HG02763 (cell line): ENCODE results near the gene MYO3B.

Source experiments
- ATAC-seq: cut with Tn5 transposase; IDR thresholded peaks from one replicate; pipeline ENCODE4 v1.9.1; 2021; ENCODE audit warnings: mild to moderate bottlenecking, moderate library complexity; ENCODE audit not compliant: unreplicated experiment

Gene MYO3B

DNA sequence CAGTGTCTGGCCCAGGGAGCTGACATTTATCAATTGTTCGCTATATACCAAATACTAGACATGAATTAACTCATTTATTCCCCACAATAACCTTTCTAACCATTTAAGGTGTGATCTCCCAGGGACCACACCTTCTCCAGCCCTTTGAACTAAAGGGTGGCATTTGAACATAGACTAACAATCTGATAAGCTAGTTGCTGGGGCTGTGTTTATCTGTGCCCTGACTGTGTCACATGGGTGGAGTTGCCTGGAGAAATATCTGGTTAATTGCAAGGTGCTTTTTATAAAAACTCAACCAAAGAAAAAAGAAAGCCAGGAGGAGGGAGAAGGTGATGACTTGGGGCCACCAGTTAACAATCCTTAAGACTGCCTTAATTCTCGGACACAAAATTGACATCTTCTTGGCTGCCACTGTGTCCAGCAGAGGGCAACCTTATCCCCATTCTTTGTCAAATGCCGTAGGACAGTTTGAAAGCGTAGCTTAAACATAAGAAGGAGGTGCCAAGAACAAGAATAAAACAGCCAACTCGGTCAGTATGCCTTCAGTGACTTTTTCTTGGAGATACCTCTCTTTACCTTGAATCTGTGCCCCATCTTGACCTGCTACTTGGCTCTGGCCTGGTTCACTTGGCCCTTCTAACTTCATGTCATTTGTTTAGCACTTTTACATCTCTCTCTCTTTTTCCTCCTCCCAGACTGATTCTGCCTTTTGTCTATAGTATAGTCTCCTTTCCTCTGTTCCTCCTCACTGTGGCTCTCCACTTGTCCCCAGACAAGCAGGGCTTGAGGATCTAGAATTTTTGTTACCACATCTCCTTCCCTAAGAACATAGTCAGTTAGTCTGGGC lies 183.4 kb downstream of the MYO3B start:
- no peak for ATAC-seq

DNA sequence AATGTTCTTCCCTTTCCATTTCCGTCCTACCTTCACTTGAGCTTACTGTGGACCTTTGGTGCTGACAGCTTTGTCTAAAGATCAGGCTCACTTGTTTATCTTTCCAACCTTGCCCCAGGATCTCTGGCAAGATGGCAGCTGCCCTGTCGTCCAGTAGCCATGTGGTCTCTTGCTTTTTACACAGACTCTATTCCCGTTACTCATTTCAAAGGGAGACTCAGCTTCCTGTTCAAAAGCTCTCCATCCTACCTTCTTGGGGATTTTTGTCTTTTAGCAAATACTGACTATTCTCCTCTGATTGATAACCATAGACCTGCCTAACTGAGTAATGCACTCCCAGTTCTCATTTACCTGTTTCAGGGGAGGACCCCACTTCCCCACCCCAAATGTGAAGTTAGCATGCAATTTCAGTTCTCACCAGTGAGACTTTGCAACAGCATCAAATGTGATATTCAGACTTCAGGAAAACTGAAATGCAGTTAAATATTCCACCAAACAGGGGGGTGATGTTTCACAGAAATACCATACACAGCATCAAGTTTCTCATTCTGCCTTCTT lies 184.4 kb downstream of the MYO3B start:
- no peak for ATAC-seq

DNA sequence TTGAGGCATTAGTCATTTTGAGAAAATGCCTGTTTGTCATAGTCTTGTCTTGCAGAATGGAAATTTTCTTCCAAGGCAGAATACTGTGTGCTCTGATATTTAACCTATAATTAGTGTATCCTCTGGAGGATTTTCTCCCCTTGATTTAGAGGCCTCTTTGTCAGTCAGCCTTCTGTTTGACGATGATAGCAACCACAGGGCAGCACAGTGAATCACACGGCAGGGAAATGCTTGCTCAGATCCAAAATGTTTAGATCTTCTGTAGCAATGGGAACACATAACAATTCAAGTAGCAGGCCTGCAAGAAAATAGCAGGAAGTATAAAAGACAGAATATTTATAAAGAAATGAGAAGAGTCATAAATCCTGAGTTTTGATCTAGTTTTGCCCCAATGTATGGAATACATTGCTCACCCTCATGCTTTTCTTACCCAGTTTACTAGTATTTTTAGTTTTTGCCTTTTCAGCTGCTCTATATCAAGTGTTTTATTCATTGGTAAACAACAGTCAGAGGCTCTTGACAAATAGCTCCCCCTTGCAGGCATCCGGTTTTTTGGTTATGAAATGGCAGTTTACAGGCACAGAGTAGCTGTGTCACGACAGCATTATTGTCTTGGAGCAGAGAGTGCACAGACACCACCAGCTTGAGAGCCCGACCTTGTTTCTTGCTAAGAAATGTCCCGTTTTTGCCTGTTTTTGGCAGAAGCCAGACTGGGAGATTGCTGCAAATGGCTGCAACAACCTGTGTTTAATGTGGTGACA lies 185.1 kb downstream of the MYO3B start:
- ATAC-seq, result no peak

DNA sequence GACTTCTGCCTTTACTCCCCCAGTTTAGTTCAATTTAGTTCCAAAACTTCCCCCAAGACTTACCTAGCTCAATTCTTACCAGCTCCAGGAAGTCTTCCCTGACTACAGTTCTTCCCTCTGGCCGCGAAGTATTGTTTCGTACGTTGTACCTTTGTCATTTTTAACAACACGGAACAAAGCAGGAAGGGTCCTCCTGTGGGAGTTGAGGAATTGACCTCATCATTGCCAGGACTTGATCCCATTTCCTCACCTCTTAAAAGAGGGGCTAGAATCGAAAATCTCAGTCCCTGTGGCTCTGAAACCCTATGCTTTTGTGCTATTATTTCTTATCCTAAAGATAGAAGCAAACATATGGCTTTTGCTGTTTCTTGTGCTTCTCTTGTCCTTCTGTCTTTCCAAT lies 187.1 kb downstream of the MYO3B start:
- no peak for ATAC-seq

DNA sequence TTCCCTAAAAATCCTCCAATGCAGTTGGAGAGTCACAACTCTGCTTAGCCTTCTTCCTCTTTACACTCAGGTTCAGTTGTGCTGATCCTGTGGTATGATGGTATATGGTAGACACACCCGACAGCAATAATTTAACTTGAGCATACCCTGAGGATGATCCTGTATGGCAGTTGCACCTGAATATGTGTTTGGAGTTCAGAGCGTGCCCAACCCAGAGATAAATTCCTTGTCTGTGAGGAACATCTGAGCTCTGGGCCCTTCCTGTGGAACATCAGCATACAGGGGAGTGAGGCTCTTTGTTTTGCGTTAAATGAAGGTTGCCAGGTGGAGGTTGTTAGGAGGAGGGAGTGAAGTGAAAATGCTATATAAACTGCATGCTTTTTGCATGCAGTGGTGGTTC lies 187.7 kb downstream of the MYO3B start:
- ATAC-seq, result no peak

DNA sequence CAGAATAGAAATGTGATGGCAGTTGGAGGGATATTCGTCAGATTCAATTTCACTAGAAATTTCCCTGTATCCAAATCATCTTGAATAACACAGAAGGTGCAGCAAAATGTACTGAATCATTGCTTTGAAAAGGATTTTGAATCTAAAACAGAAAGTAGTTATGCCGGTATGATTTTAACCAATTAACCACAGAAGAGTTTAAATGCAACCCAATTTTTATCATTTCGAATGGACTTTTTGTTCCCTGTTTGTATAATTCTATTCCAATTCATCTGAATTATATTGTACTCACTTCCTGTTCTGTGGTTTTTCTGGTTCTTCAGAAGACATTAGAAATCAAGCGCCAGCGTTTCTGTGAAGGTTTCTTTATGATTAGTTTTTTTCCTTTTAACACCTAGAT lies 190.4 kb downstream of the MYO3B start:
- no peak for ATAC-seq

DNA sequence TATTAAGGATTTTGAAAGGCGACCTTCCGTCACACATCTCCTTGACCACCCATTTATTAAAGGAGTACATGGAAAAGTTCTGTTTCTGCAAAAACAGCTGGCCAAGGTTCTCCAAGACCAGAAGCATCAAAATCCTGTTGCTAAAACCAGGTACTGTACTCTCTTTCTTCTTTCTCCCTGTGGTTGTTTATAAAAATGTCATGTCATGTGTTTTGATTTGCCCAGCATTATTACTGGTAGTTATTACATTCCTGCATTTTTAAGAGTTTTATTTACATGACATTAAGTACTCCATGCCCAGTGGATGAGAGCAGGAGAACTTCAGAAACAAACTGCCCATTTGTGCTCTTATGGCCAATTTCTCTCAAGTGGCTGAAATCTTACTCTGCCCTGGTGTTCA lies 191.3 kb downstream of the MYO3B start:
- no peak for ATAC-seq

DNA sequence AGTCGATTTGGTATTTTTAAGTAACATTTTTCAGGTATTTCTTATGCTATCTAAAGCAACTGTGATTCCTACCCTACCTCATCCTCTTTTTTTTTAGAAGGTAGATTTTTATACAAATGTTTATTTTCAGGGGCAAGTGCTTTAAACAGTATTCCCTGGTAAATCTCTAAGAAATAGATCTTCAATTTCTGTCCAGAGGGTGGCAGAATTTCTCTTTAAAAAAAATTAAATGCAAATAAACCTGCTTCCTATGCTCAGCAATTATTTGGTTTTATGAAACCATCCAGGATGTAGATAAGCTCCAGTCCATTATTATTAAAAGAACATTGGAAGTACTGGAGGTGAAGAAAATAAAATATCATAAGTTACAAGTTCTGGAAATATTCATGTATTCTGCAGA lies 191.9 kb downstream of the MYO3B start:
- ATAC-seq, result no peak

DNA sequence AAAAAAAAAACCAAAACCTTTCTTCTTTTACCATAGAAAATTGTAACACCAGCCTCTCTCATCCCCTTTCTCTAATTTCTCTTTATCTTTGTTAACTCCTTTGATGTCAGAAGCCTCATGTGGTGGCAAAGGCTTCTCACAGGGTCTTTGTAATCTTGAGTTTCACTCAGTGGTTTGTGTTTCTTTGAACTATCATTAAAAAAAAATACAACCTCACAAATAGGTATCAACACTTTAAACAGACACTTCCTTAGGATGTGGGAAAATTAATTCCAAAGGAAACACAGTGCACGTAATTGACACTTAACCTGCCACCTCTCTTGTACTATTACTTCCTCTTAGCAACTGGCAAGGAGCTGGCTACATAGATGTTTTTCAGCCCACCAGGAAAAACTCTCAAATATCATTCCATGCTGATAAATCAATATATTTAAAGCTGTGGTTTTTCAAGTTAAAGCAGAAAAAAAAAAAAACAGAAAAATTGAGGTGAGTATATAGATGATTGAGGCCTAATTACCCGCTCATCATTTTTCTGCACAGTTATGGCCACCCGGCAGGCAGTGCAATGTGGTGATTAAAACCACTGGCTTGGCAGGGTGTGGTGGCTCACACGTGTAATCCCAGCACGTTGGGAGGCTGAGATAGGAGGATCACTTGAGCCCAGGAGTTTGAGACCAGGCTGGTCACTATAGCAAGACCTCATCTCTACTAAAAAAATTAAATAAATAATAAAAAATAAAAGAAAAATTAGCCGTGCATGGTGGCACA lies 193.5 kb downstream of the MYO3B start:
- ATAC-seq, result no peak

DNA sequence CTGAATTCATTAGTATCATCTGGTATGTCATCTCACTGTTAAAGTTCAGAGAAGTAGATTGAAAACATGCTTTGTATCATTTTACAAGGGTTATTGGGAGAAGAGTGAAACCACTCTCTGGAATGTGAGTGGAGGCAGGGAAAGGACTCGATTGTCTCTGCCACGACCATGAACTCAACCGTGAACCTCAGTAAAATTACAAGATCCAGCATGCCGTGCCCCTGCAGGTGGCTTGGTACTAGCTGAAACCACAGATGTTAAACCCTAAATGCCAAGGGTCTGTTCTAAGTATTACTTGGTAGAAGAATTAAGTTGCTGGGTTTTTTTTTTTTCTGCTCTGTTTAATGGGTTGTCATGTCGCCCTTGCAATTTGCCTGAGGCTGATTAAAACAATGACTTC lies 197.2 kb downstream of the MYO3B start:
- ATAC-seq, result no peak

DNA sequence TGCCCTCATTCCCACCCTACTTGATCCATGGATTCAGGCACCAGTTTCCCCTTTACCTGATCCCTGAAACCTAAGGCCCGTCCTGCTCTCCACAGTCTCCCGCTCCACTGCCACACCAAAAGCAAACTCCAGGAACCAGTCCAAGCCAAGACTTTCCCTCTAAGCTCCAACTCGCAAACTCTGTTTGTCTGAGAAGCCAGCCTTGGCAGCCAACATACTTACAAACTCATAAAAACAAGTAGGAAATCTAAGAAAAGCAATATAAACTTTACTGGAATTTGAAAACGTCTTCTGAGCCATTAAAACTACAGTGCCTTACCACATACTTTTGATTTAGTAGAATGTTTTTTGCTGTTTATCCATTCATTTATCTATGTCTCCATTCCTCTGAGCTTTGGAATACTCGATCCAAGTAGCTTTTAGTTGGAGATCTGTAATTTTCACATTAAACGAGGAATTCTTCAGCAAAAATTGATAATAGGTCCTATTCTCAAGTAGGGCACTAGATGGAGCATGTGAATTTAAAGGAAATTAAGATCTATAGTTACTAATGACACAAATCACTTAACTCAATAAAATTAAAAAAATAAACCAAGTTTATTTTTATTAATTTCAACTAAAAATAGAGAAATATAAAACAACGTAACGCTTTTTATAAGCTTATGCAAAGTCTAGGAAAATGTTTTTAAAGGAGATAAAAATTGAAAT lies 199.7 kb downstream of the MYO3B start:
- ATAC-seq, result no peak

DNA sequence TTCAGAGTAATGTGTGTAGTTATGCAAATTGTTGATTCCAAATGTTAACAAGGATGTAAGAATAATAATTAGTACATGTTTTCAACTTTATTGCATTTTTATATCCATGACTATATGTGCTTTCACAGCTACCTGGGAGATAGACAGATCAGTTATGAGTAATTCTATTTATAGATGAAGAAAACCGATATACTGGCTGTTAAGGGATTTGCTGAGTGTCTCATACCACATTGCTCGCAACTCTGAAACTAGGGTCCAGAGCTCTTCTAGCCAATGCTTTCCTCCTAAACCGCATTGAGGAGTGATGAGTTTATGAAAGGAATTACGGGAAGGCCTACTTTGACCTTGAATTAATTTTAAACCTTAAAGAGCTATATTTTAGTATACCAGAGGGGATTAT lies 202.3 kb downstream of the MYO3B start:
- ATAC-seq, result no peak

DNA sequence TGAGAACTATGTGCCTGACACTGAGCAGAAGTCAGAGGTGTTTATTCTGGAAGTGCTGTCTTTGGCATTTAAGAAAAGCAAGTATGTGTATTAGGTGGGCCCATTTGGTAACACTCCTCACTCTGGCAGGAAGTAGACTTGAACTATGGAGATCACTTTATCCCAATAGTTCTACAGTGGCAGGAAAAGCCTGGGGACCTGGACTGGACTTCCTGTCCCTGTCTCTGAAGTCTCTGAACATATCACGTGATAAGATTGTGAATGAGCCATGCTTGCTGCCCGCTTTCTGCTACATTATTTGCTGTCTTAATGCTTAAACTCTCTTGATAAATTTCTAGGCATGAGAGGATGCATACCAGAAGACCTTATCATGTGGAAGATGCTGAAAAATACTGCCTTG lies 203.7 kb downstream of the MYO3B start:
- no peak for ATAC-seq

DNA sequence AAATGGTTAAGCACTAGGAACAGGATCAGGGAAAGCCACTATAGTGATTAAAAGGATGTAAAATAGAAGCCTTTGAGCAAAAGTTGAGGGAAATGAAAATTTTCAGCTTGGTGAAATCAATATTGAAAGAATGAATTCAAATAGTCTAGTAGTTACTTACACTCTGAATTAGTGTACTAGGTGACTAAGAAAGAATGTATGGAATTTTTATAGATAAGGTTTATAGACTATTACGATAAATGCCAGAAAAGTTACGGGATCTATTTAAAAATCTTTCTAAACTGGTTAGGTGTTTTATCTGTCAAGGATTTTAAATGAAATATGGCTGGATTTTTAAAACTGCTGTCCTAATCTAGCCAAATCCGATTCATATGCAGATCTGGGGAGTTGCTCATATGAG lies 208.6 kb downstream of the MYO3B start:
- ATAC-seq, result no peak

DNA sequence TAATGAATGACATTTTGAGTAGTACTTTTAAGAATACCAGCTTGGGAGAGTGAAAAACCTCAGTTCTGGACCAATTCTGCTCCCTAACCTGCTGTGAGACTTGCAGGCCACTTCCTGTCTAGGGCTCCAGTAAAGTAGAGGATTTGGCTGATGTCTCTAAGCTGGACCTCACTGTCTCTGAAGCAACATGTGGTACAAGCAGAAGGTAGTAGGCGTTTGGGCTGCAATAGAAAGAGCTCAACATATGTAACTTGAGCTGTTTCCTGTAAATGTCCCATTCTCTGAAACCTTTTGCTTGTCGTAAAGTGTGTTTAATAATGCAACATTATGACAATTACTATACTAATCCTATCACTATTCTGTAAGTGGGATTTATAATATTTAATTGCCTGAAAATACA lies 213.1 kb downstream of the MYO3B start:
- no peak for ATAC-seq

DNA sequence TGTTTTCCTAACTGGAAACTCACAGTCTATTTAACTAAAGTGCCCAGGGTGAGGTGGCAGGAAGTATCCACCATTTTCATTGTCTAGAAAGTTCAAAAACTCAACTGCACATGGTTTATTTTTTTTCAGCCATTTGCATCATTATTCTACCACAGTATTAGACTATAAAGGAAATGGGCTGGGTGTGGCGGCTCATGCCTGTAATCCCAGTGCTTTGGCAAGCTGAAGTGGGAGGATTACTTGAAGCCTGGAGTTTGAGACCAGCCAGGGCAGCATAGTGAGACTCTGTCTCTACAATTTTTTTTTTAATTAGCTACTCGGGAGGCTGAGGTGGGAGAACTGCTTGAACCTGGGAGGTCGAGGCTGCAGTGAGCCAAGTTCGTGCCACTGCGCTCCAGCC lies 213.8 kb downstream of the MYO3B start:
- ATAC-seq, result no peak

DNA sequence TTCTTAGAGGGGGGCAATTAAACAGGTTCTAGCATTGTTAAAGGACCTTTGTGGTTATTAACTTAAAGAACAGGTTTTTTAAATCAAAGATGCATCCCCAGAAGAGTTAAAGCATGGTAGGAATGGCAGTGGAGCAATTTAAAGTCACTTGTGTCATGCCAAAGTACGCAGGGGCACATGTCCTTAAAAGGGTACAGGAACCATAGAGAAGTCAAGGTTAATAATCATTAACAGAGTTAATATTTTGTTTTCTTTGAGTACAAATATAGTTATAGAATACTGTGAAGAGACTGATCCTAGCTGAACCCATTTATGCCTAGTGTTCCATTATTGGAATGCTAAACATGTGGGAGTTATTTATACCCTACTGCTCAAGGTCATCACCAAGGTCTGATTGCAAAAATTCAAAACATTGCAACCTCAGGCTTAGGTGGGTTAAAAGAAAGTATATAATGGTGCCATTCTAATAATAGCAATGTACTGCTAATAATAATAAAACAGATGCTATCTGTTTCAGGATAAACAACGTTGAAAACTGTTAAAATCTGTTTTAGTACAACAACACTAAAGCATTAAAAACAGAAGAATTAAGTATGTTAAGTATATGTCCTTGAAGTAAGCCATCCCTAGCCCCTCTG lies 216.0 kb downstream of the MYO3B start:
- no peak for ATAC-seq

DNA sequence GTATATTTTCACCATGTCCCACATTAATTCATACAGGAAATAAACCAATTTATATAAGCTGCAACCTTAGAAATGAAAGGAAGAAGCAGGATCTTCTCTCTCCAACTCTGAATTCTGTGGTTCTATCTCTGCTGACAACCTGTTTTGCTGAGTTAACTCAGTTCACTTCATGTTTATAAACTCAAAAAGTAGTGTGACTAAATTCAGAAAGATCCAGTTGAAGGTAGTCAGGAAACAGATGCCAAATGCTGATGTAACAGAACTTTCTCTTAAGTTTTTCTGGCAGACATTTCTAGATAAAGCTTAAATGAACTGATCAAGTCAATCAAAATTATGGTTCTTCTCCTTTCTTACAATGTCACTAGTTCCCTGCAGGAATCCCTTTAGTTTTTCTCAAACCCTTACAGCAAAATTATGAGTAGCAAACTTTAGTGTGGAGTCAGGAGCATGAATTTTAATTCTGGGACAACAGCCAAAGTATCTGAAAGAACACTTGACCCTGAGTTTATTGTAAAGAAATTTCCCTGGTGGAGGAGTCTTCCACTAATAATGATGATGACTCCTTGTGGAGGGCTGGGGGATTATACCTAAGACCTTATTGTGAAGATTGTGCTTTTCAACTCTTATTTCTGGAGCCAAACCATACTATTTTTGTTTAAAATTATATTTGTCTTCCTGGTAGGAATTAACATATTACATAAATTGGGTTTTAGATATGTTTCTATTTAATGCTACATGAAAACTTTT lies 216.9 kb downstream of the MYO3B start:
- ATAC-seq, result no peak

DNA sequence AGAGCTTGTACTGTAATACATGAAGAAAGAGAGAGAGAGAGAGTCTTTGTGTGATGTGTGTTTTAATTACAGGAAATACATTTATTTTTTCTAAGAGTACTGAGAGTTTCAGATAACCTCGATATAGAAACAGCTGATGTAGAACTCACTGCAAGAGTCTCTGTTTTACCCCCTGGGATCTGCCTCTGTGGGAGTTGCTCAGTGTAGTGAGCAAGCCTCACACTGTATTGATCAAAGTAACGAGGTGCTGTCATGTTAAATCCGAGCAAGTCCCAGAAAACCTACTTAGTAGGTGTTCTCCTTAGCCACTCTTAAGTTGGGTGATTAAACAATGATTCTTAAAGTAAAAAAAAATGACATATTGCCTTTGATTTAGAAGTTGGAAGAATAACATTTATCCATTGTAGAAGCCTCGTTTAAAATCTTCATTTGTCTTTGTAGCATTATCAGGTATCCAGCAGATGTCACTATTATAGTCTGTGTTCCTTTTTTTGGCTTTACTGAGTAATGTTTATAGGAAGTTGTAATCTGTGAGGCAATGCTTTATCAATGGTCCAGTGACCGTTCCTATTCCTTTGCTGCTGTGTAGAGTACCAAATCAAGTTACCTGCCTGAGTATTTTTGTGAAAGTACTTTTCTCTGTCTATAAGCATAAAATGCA lies 219.0 kb downstream of the MYO3B start:
- no peak for ATAC-seq
